T47D (cell line): Measurements from ENCODE around the gene GMDS.
A peak's percentile ranks its signal among the peaks of the same experiment; 100 is the strongest.

ENCODE experiments used
- DNase-seq, 2 experiments: peaks; one replicate each; pipeline versions ENCODE4 v3.0.0 to v3.0.0-alpha.2; 2011 to 2012; ENCODE audit warnings: low read depth in 1 of 2, low spot score in 1 of 2
- JUND ChIP-seq: IDR thresholded peaks from 2 replicates; pipeline ENCODE4 v1.6.1; 2012; ENCODE audit warnings: low read depth
- in situ Hi-C: cut with HindIII; loops from 2 replicates; pipeline ENCODE4 v1.10.0; 2016; ENCODE audit warnings: low sequenced_read_pairs, low pct_unique_long_range_greater_than_20kb

The GMDS gene

DNA sequence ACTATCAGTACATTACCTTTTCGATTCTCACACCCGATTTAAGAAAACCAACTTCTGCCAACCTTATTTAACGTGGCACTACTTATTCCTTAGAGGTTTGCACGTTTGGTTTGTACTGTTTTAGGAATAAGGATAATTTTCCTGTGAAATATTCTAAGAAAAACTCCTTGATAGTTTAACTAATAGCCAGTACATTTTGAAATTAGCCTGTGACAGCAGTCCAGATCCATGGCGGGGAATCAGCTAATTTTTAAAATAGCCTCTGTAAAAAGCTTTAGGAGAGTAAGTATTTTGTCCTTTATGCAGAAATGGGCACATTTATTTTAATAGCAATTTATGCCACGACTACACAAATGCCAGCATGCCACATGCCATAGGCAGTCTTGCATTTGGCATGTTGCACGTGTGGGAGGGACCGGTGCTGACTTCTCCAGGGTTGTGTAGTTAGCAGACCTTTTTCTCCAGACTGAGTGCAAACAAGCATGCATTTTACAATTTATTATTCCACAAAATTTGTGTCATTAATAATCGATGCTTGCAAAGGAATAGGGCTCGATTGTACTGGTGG is 629.5 kb downstream of the GMDS start:
- no peak for TF ChIP-seq JUND
- no peak for DNase-seq
- in situ Hi-C loops, result no loop called here

DNA sequence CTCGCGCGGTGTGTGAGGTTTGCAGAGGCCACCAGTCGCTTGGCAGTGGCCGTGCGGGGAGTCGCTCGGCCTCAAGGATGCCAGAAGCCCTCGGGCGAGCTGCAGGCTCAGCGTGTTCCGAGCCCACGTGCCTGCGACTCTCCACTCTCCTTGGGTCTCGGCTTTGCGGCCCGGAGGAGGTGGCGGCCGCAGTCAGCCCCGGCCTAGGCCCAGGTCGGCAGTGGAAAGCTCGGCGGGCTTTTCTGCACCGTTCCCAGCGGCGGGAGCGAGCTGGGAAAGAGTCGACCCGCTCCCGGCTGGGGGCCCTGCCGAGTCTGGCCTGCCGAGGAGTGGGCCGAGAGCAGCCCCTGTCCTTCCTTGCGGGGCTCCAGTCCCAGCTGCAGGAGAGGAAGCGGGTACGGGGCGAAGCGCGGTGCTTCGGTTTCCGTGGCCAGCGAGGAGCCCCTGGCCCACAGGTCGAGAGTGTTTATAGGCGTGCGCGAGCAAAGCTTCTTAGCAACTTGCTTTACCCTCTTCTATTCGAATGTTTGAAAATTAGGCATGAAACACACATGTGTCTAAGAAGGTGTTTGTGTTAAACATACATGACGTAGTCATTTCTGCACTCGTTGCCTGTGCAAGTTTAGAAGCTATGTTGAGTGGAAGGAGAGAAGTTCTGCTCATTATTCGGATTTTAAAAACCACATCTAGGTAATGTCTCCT is 630.1 kb downstream of the GMDS start:
- no peak for TF ChIP-seq JUND
- in situ Hi-C loops, result no loop called here
- DNase-seq, result no peak

DNA sequence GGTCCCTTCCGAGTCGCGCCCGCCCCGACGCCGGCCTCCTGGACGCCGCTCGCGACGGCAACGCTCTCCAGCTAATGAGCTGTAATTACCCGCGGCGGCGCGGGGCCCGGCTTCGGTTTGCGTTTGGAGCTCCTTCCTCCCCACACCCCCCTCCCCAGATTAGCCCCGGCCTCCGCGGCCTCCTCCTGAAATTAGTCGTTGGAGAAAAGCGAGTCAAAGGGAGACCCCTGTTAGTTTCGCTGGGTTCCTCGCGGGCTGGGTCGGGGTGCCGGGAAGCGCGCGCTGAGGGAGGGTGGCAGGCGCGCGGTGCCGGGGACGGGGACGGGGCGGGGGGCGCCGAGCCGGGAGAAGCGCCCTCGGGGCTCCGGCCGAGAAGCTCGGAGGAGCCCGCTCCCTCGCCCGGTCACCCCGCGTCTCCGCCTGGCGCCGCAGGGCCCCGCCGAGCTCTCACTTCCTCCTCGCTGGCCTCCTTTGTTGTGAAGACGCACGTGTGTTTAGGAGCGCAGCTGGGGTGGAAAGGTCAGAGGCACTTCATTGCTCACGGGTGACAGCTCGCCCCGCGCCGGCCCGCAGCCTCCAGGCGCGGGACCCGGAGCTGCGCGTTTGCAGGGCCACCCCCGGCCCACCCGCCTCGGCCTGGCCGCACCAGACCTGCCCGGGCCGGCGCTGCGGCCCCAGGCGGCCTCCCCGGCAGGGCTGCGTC is 630.8 kb downstream of the GMDS start:
- TF ChIP-seq JUND, result no peak
- in situ Hi-C loops, result no loop called here
- DNase-seq, result no peak

DNA sequence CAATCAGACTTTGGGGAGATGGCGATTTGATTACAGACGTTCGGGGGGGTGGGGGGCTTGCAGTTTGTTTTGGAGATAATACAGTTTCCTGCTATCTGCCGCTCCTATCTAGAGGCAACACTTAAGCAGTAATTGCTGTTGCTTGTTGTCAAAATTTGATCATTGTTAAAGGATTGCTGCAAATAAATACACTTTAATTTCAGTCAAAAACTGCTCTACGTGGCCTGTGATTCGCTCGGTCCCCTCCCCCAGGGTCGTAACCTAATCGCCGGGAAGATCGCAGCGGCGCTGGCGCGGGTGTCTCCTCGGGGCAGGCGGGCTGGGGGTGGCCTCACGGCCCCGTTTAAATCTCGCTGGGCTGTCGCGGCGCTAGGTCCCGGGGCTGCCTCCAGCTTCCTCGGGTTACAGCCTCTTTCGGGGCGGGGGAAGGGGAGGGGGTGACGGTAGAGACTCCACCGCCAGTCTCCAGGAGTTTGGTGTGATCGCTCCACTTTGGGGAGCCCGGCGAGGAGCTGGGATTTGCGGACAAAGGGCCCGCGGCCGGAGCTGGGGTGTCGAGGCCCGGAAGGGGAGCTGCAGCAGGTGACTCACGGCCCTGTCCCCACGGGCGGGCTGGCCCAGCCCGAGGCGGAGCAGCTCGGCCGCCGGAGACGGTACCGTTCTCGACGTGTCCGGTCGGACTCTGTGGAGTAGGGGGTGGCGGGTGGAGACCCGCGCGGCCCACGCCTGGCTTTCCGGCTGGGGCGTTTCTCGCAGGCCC is 631.5 kb downstream of the GMDS start:
- TF ChIP-seq JUND, result no peak
- no peak for DNase-seq
- in situ Hi-C loops, result no loop called here

DNA sequence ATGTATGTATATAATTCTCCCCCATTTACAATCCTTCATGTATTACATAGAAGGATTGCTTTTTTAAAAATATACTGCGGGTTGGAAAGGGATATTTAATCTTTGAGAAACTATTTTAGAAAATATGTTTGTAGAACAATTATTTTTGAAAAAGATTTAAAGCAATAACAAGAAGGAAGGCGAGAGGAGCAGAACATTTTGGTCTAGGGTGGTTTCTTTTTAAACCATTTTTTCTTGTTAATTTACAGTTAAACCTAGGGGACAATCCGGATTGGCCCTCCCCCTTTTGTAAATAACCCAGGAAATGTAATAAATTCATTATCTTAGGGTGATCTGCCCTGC is 632.1 kb downstream of the GMDS start:
- DNase-seq, result no peak
- in situ Hi-C loops, result no loop called here
- TF ChIP-seq JUND, result no peak

DNA sequence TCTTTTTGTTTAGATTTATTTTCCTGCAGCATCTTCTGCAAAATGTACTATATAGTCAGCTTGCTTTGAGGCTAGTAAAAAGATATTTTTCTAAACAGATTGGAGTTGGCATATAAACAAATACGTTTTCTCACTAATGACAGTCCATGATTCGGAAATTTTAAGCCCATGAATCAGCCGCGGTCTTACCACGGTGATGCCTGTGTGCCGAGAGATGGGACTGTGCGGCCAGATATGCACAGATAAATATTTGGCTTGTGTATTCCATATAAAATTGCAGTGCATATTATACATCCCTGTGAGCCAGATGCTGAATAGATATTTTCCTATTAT is 632.5 kb downstream of the GMDS start:
- TF ChIP-seq JUND, result no peak
- in situ Hi-C loops, result no loop called here
- DNase-seq, result no peak

DNA sequence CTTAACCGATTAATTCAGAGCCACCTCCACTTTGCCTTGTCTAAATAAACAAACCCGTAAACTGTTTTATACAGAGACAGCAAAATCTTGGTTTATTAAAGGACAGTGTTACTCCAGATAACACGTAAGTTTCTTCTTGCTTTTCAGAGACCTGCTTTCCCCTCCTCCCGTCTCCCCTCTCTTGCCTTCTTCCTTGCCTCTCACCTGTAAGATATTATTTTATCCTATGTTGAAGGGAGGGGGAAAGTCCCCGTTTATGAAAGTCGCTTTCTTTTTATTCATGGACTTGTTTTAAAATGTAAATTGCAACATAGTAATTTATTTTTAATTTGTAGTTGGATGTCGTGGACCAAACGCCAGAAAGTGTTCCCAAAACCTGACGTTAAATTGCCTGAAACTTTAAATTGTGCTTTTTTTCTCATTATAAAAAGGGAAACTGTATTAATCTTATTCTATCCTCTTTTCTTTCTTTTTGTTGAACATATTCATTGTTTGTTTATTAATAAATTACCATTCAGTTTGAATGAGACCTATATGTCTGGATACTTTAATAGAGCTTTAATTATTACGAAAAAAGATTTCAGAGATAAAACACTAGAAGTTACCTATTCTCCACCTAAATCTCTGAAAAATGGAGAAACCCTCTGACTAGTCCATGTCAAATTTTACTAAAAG is 633.0 kb downstream of the GMDS start:
- in situ Hi-C loops, result no loop called here
- no peak for DNase-seq
- no peak for TF ChIP-seq JUND

DNA sequence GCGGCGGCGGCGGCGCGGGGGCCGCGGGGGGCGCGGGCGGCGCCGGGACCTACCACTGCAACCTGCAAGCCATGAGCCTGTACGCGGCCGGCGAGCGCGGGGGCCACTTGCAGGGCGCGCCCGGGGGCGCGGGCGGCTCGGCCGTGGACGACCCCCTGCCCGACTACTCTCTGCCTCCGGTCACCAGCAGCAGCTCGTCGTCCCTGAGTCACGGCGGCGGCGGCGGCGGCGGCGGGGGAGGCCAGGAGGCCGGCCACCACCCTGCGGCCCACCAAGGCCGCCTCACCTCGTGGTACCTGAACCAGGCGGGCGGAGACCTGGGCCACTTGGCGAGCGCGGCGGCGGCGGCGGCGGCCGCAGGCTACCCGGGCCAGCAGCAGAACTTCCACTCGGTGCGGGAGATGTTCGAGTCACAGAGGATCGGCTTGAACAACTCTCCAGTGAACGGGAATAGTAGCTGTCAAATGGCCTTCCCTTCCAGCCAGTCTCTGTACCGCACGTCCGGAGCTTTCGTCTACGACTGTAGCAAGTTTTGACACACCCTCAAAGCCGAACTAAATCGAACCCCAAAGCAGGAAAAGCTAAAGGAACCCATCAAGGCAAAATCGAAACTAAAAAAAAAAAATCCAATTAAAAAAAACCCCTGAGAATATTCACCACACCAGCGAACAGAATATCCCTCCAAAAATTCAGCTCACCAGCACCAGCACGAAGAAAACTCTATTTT is 633.7 kb downstream of the GMDS start:
- TF ChIP-seq JUND, result no peak
- DNase-seq, result no peak
- in situ Hi-C loops, result no loop called here

DNA sequence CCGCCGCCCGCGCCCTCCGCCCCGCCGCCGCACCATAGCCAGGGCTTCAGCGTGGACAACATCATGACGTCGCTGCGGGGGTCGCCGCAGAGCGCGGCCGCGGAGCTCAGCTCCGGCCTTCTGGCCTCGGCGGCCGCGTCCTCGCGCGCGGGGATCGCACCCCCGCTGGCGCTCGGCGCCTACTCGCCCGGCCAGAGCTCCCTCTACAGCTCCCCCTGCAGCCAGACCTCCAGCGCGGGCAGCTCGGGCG is 634.2 kb downstream of the GMDS start:
- in situ Hi-C loops, result no loop called here
- no peak for DNase-seq
- no peak for TF ChIP-seq JUND

DNA sequence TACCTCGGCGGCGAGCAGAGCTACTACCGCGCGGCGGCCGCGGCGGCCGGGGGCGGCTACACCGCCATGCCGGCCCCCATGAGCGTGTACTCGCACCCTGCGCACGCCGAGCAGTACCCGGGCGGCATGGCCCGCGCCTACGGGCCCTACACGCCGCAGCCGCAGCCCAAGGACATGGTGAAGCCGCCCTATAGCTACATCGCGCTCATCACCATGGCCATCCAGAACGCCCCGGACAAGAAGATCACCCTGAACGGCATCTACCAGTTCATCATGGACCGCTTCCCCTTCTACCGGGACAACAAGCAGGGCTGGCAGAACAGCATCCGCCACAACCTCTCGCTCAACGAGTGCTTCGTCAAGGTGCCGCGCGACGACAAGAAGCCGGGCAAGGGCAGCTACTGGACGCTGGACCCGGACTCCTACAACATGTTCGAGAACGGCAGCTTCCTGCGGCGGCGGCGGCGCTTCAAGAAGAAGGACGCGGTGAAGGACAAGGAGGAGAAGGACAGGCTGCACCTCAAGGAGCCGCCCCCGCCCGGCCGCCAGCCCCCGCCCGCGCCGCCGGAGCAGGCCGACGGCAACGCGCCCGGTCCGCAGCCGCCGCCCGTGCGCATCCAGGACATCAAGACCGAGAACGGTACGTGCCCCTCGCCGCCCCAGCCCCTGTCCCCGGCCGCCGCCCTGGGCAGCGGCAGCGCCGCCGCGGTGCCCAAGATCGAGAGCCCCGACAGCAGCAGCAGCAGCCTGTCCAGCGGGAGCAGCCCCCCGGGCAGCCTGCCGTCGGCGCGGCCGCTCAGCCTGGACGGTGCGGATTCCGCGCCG is 634.7 kb downstream of the GMDS start:
- in situ Hi-C loops, result no loop called here

DNA sequence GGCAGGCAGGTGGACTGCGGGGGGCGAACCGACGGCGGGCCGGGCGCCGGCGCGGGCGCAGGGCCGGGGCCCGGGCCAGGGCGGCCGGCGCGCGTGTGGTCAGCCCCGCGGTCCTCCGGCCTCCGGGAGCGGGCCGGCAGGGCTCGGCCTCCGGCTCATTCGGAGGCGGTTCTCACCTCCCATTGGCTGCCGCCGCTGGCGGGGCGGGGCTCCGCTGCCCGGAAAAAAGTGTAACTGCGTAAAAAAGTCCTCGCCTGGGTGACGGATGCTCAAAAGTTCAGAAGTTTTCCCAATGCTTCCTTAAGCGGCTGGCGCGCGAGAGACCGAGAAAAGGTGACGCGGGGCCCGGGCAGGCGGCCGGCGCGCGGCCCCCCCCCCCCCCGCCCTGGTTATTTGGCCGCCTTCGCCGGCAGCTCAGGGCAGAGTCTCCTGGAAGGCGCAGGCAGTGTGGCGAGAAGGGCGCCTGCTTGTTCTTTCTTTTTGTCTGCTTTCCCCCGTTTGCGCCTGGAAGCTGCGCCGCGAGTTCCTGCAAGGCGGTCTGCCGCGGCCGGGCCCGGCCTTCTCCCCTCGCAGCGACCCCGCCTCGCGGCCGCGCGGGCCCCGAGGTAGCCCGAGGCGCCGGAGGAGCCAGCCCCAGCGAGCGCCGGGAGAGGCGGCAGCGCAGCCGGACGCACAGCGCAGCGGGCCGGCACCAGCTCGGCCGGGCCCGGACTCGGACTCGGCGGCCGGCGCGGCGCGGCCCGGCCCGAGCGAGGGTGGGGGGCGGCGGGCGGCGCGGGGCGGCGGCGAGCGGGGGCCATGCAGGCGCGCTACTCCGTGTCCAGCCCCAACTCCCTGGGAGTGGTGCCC is 635.5 kb downstream of the GMDS start, which contains the start of gene FOXC1:
Gene FOXC1, plus strand, starts transcription at position 268 of the 849 bp plus-strand sequence. Its CDS starts 531 bp downstream, at position 799.
- TF ChIP-seq JUND, result no peak
- in situ Hi-C loops, result no loop called here
- peak; percentile 92 to 100 for DNase-seq

More for the DNA sequence above, 634.7 kb downstream of the GMDS start:
- DNase-seq, result peak; percentile 44 to 84
- TF ChIP-seq JUND, result no peak
